NB4 (cell line): ENCODE results near the gene GLB1L3.

Experiments used
- DNase-seq: peaks from one replicate; pipeline ENCODE4 v3.0.0; 2010; ENCODE audit warnings: low read depth
- H3K4me3 ChIP-seq: one replicate; pipeline ENCODE4 v1.5.1; 2011; ENCODE audit warnings: mild to moderate bottlenecking, low read depth, low read length, moderate library complexity
- CTCF ChIP-seq: IDR thresholded peaks from one replicate; pipeline ENCODE4 v1.5.1; 2012; ENCODE audit warnings: low read depth, low read length
- MAX ChIP-seq: IDR thresholded peaks from 2 replicates; pipeline ENCODE4 v1.6.1; 2011; ENCODE audit warnings: low read depth, low read length
- MYC ChIP-seq: IDR thresholded peaks from 2 replicates; pipeline ENCODE4 v1.6.1; 2011; ENCODE audit warnings: low read depth, low read length
- POLR2A ChIP-seq: IDR thresholded peaks from 2 replicates; pipeline ENCODE4 v1.6.1; 2011; ENCODE audit warnings: mild to moderate bottlenecking; ENCODE audit not compliant: insufficient read length; ENCODE audit errors: extremely low read depth

GLB1L3 gene

GRCh38 chr11:134275534-134276395 lies at the start of gene GLB1L3:
TSS of gene GLB1L3 (plus strand) at chr11:134276379. CDS start at chr11:134276741, 362 bp downstream.
- TF ChIP-seq CTCF = no peak
- no peak for TF ChIP-seq MAX
- TF ChIP-seq MYC = no peak
- TF ChIP-seq POLR2A = no peak

GRCh38 chr11:134226806-134227325 lies 49.3 kb upstream of the GLB1L3 start:
- peak overlapping the region; percentile 17 for H3K4me3 ChIP-seq
- no peak for DNase-seq

More at GRCh38 chr11:134275534-134276395, at the start of gene GLB1L3:
- no peak within 1 kb of the TSS for H3K4me3 ChIP-seq
- DNase-seq = no peak

GRCh38 chr11:134228625-134229024 lies 47.6 kb upstream of the GLB1L3 start:
- no peak overlapping the region for H3K4me3 ChIP-seq
- TF ChIP-seq MAX (no peak), POLR2A (no peak), CTCF (no peak), MYC (no peak)
- DNase-seq = no peak

More at GRCh38 chr11:134226806-134227325, 49.3 kb upstream of the GLB1L3 start:
- no peak for TF ChIP-seq MYC
- TF ChIP-seq POLR2A = no peak
- no peak for TF ChIP-seq CTCF
- TF ChIP-seq MAX = no peak

- DNase-seq = no peak
- TF ChIP-seq MYC (no peak), POLR2A (no peak), MAX (no peak), CTCF (no peak)
- no peak overlapping the region for H3K4me3 ChIP-seq
Observed at GRCh38 chr11:134229126-134229790, 46.9 kb upstream of the GLB1L3 start.

GRCh38 chr11:134230339-134230738 lies 45.8 kb upstream of the GLB1L3 start:
- peak; percentile 38 for DNase-seq
- TF ChIP-seq MAX = 0 out of 2 replicates have a peak, but pooled peaks have one; percentile 14
- TF ChIP-seq POLR2A = no peak
- no peak for TF ChIP-seq MYC
- no peak overlapping the region for H3K4me3 ChIP-seq

GRCh38 chr11:134231958-134232659 lies 44.1 kb upstream of the GLB1L3 start:
- TF ChIP-seq MYC (no peak), POLR2A (no peak), CTCF (no peak), MAX (no peak)
- H3K4me3 ChIP-seq = no peak overlapping the region
- DNase-seq = no peak
